Measurements from ENCODE around the gene NUMBL. TPM values are rescaled to one million over a fixed set of nuclear protein-coding genes. Genes with fewer than 3 reads are reported as not detected.
"Not testable (repeated sequence)": the region's sequence is repeated elsewhere in the genome, so short reads cannot be mapped to it uniquely, and the experiment has no call there.

The NUMBL gene
- total RNA-seq, 2 donors from 2014 or later = 9.6 to 14.5 TPM

DNA sequence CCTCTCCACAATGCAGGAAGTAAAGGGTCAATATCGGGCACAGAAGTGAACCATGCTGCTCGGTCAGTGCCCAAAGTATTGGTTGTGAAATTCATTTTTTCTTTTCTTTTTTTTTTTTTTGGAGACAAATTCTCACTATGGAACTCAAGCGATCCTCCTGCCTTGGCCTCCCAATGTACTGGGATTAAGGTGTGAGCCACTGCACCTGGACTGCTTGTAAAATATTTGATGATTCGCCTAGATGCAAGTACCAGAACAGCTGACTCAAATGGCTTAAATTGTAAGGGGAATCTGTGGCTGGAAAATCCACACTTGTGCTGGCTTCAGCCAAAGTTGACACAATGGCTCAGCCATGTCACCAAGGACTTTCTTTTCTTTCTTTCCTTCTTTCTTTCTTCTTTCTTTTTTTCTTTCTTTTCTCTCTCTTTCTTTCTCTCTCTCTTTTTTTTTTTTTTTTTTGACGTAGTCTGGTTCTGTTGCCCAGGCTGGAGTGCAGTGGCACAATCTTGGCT is 43.7 kb downstream of the NUMBL start:
- no peak for ATAC-seq

DNA sequence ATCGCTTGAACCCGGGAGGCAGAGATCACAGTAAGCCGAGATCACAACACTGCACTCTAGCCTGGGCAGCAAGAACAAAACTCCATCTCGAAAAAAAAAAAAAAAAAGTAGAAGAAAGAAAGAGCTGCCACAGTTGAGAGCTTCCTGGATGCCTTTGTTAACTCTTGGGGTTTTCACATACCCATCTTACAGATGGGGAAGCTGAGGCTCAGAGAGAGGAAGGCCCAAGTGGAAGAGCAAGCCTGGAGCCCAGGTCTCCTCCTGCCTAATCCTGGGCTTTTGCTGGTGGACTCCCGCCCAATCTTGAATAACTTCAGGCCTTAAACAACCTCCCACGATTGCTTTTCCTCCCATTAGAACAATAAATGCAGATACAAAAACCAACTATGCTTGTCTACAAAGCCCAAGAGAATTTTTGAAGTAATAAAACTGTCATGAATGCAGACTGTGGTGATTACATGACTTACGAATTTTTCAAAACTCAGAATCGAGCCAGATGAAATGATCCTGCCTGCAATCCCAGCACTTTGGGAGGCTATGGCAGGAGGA is 47.6 kb downstream of the NUMBL start:
- intact Hi-C loops (cut with DNase I, micrococcal nuclease) = no loop called here
- DNase-seq (no peak), ATAC-seq (no peak)

More for the DNA sequence above, 43.7 kb downstream of the NUMBL start:
- no peak for DNase-seq
- intact Hi-C loops (cut with DNase I, micrococcal nuclease) = no loop called here

DNA sequence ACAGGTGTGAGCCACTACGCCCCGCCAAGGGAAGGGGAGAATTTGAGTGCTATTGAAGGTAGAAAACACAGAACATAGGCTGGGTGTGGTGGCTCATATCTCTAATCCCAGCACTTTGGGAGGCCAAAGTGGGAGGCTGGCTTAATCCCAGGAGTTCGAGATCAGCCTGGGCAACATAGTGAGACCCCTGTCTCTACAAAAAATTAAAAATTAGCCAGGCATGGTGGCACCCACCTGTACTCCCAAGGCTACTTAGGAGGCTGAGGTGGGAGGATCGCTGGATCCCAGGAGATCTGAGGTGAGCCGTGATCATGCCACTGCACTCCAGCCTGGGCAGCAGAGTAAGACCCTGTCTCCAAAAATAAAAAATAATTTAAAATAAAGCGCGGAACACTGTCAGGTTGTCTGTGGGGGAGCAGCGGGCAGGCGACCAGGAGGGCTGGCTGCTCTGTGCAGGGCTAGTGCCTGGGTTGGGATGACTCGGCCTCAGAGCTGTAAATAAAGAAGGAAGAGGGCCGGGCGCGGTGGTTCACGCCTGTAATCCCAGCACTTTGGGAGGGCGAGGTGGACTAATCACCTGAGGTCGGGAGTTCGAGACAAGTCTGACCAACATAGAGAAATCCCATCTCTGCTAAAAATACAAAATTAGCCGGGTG is 48.3 kb downstream of the NUMBL start:
- ATAC-seq = no peak
- no peak for DNase-seq
- intact Hi-C loops (cut with DNase I, micrococcal nuclease) = no loop called here

DNA sequence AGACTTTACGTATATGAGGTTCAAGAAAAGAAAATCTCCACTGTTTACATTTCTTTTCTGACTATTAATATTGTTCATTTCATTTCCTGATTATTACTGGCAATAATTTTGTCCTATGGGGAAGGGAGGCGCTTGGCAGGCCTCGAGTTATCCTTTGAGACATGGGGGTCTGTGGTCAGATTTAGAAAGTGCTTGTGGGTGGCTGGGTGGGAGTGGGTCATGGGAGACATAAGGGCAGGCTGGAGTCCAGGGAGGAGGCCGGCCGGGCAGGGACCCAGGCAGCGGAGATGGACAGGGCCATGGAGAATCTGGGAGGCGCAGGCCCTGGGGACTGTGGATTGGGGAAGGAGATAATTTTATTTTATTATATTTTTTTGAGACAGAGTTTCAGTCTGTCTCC is 49.2 kb downstream of the NUMBL start:
- intact Hi-C loops (cut with DNase I, micrococcal nuclease) = no loop called here
- DNase-seq = no peak
- no peak for ATAC-seq

DNA sequence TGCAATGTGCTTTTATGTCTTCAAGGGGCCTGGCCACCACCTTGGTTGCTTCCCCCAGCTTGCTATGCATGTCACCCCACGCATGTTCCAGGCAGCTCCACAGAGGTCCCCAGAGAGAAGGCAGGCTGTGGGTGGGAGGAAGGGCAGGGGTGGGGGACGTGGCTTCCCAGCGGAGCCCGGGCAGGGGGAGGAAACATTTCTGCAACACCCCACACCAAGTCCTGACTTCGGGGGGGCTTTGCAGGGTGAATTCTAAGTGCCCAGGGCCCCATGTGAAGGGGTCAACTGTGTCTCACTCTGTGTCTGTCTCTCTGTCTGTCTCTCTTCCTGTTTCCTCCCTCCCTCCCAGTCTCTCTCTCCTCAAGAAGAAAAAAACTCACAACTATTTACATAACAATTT is 49.7 kb downstream of the NUMBL start:
- no peak for ATAC-seq
- intact Hi-C loops (cut with DNase I, micrococcal nuclease) = no loop called here
- DNase-seq = no peak

DNA sequence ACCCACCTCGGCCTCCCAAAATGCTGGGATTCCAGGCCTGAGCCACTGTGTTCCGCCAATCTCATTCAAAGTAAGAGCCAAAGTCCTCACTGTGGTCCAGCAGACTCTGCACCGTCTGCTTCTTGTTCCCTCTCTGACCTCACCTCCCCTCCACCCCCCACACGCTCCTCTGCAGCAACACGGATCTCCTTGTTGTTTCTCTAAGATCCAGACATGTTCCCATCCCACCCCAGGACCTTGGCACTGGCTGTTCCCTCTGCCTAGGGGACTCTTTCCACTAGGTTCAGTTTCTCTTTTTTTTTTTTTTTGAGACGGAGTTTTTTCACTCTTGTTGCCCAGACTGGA is 50.8 kb downstream of the NUMBL start:
- no peak for ATAC-seq
- intact Hi-C loops (cut with DNase I, micrococcal nuclease) = no loop called here
- no peak for DNase-seq

DNA sequence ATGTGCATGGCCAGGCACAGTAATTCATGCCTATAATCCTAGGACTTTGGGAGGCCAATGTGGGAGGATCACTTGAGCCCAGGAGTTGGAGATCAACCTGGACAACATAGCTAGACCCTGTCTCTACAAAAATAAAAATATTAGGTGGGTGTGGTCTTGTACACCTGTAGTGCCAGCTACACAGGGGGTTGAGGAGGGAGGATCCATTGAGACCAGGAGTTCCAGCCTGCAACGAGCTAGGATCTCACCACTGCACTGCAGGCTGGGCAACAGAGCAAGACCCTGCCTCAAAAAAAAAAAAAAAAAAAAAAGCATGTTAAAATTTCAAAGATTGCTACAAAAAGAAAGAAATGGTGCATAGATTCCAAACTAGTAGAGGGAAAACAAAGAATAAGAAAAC is 52.1 kb downstream of the NUMBL start:
- intact Hi-C loops (cut with DNase I, micrococcal nuclease) = no loop called here
- no peak for ATAC-seq
- DNase-seq = no peak

DNA sequence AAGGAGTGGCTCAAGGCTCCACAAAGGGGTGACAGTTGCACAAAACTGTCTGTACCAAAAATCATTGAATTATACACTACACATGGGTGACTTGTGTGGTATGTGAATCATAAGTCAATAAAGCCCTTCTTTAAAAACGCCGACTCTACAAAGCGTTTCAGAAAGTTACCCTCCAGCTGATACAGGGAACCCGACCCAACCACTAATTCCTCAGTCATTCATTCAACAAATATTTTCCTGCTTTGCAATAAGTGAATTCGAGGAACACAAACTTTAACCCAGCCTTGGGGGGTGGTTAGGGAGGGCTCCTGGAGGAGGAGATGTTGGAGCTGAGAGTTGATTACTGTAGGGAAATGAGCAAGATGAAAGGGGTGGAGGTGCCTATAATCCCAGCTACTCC is 57.2 kb downstream of the NUMBL start:
- ATAC-seq (no peak), DNase-seq (no peak)

DNA sequence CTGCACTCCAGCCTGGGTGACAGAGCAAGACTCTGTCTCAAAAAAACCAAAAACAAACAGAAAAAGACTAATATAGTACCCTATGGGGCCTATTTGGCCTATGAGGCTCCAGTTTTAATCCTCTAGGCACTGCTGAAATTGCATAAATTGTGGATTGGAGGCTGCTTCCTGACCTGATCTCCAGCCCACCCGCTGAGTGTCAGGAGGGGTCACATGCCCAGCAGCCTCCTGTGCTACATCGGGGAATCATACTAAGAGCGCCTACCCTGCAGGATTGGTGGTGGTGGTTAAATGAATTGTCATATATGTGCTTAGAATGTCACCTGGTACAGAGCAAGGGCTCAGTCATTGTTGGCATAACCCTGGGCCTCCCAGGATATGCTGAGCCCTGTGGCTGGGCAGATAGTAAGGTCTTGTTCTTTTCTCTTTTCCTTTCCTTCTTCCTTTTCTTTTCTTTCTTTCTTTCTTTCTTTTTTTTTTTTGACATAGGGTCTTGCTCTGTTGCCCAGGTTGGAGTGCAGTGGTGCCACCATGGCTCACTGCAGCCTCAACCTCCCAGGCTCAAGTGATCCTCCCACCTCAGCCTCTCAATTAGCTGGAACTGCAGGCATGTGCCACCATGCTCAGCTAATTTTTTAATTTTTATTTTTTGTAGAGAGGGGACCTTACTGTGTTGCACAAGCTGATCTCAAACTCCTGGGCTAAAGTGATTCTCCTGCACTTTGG is 58.0 kb downstream of the NUMBL start:
- intact Hi-C loops (cut with DNase I, micrococcal nuclease) = no loop called here
- no peak for ATAC-seq
- no peak for DNase-seq

More for the DNA sequence above, 57.2 kb downstream of the NUMBL start:
- intact Hi-C loops (cut with DNase I, micrococcal nuclease) = no loop called here

DNA sequence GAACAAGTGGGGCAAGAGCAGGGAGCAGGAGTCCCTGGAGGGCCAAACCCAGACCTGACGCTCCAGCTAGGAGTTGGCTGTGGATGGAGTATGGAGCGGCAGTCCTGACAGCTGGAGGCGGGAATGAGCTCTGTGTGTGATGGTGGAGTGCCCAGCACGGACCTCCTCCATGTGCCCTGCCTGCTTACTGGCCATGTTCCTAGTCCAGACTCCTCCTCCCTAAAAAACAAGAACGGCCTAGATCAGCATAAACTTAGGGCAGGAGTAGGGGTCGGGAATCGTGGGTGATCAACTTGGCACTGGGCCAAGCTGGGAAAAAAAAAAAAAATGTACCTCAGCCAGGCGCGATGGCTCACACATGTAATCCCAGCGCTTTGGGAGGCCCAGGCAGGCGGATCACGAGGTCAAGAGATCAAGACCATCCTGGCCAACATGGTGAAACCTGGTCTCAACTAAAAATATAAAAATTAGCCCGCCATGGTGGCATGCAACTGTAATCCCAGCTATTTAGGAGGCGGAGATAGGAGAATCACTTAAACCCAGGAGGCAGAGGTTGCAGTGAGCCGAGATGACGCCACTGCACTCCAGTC is 59.8 kb downstream of the NUMBL start:
- ATAC-seq = no peak
- intact Hi-C loops (cut with DNase I, micrococcal nuclease) = no loop called here

DNA sequence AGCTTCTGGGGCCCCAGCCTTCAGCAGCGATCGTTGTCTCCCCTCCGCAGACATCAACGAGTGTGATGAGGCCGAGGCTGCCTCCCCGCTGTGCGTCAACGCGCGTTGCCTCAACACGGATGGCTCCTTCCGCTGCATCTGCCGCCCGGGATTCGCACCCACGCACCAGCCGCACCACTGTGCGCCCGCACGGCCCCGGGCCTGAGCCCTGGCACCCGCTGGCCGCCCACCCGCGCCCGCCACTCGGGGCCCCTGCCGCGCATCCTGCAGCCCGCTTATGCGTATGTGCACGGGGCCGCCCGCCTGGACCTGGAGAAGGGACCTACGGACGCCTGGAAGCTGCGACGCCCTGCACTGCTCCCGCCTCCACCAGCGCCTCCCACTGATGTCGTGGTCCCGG is 61.1 kb downstream of the NUMBL start:
- ATAC-seq = no peak
- intact Hi-C loops (cut with DNase I, micrococcal nuclease) = no loop called here
- DNase-seq = no peak

More for the DNA sequence above, 59.8 kb downstream of the NUMBL start:
- no peak for DNase-seq

DNA sequence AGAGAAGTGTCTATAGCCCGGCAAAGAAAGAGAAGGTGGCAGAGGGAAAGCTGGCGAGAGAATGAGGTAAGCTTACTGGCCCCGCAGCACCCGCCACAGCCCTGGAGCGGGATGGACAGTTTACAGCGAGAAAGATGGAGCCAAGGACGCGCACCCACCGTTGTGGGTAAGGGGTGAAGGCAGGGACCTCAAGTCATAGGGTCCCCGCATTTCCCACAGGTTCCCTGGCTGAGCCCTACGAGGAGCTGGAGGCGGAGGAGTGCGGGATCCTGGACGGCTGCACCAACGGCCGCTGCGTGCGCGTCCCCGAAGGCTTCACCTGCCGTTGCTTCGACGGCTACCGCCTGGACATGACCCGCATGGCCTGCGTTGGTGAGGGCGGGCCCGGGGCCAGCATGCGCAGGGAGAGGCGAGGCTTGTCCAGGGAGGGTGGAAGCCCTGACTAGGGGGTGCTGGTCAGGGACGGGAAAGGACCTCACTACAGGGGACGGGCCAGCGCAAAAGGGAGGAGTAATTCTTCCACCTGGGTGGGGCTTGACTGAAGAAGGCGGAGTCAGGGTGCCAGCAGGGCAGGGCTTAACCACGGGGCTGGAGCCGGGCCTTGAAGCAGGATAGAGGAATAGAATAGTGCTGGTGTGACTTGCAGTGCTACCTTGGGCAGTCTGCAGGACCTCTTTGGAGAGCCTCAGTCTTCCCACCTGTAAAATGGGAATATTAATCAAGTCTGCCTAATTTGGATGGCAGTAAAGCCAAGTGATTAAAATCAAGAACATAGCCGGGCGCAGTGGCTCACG is 62.8 kb downstream of the NUMBL start:
- ATAC-seq (peak; percentile 16), DNase-seq (no peak)
- intact Hi-C loops (cut with DNase I, micrococcal nuclease) = no loop called here

DNA sequence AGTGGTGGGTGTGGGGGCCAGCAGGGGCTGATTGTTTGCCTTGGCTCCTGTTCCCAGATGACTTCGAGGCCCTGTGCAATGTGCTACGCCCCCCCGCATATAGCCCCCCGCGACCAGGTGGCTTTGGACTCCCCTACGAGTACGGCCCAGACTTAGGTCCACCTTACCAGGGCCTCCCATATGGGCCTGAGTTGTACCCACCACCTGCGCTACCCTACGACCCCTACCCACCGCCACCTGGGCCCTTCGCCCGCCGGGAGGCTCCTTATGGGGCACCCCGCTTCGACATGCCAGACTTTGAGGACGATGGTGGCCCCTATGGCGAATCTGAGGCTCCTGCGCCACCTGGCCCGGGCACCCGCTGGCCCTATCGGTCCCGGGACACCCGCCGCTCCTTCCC is 63.5 kb downstream of the NUMBL start:
- ATAC-seq (no peak), DNase-seq (no peak)
- intact Hi-C loops (cut with DNase I, micrococcal nuclease) = no loop called here

DNA sequence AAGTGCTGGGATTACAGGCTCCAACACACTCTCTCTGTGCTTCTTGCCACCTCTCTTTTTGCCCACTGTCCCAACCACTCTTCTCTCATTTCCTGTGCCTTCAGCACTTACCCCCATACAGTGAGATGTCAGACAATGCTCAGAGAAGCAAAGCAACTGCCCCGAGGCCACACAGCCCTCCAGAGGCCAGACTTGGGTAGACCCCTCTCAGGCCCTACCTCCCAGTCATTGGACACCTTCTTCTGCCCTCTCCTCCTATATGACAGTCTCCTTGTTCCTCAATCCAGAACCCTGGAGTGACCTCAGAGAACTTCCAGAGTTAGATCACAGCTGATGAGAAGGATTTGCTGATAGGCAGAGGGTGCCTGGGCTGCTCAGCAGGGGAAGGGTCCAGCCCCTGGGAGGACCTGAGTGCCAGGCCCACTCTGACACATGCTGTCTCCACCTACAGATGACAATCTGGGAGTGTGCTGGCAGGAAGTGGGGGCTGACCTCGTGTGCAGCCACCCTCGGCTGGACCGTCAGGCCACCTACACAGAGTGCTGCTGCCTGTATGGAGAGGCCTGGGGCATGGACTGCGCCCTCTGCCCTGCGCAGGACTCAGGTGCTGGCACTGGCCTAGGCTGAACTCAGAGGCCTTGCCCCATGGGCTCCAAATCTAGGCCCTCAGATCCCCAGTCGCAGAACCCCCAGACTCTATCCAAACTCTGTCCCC is 64.9 kb downstream of the NUMBL start:
- DNase-seq (no peak), ATAC-seq (no peak)
- intact Hi-C loops (cut with DNase I, micrococcal nuclease) = no loop called here

DNA sequence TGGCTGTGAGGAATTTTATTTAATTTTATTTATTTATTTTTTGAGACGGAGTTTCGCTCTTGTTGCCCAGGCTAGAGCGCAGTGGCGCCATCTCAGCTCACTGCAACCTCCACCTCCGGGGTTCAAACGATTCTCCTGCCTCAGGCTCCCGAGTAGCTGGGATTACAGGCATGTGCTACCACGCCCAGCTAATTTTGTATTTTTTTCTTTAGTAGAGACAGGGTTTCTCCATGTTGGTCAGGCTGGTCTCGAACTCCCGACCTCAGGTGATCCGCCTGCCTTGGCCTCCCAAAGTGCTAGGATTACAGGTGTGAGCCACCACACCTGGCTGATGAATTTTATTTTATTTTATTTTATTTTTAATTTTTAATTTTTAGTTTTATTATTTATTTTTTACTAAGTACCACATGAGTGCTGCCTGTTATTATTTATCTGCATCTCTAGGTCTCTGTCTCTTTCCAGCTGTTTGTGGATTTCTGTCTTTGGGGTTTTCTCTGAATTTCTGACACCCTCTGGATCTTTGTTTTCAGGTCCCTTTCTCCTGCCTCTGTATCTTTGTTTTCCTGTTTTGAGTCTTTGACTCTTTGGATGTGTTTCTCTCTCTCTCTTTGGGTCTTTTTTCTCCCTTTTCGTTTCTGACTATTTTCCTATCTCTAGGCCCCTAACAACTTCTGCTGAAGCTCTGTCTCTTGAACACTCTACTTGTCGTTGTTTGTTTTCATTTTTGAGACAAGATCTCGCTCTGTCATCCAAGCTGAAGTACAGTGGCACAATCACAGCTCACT is 65.9 kb downstream of the NUMBL start:
- intact Hi-C loops (cut with DNase I, micrococcal nuclease); DNase-seq; ATAC-seq: not testable (repeated sequence)

DNA sequence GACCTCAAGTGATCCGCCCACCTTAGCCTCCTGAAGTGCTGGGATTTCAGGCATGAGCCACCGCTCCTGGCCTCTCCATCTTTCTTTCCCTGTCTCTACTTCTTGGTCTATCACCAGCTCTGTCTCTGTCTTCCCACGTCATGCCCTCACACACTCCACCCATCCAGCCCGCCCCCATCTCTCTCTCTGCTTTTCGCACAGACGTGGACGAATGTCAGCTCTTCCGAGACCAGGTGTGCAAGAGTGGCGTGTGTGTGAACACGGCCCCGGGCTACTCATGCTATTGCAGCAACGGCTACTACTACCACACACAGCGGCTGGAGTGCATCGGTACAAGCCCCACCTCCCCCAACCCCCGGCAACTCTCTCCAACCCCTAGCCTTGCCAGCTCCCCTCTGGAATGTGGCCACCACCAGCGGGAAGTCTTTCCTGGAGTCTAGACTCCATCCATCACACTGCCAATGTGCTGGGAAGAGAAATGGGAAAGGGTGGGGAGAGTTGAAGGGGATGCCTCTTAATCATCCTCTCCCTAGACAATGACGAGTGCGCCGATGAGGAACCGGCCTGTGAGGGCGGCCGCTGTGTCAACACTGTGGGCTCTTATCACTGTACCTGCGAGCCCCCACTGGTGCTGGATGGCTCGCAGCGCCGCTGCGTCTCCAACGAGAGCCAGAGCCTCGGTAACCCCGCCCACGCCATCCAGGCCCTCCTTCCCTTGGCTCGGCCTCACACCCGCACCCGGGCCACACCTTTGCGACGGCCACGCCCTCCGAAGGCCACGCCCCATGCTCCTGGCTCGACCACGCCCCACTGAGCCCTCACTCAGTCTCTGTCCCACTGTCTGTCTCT is 66.8 kb downstream of the NUMBL start:
- ATAC-seq (peak; percentile 96), DNase-seq (peak; percentile 83 to 92)
- intact Hi-C loops (cut with DNase I, micrococcal nuclease) = no loop called here

DNA sequence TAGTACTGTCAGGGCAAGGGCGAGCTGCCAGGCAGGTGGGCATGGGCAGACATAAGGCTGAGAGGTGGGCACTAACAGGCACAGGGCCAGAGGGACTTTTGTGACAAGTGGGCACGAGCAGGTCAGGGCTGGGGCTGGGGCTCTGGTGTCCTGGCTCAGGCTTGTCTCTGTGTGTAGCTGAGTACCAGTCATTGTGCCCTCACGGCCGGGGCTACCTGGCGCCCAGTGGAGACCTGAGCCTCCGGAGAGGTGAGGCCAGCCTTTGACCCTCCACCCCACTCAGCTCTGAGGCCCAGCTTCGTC is 67.7 kb downstream of the NUMBL start:
- no peak for DNase-seq
- ATAC-seq = no peak
- intact Hi-C loops (cut with DNase I, micrococcal nuclease) = no loop called here
